GM18507 (cell line): ENCODE results near the gene PTPRJ.

Experiments used
- DNase-seq: peaks from one replicate; pipeline ENCODE4 v3.0.0; 2011; ENCODE audit warnings: low read depth; ENCODE audit not compliant: insufficient read length; ENCODE audit errors: extremely low spot score
- FAIRE-seq: peaks from 2 replicates; lab custom pipeline; 2011; peaks lifted over from hg19 to GRCh38; lab: Jason Lieb, UNC

The PTPRJ gene

DNA sequence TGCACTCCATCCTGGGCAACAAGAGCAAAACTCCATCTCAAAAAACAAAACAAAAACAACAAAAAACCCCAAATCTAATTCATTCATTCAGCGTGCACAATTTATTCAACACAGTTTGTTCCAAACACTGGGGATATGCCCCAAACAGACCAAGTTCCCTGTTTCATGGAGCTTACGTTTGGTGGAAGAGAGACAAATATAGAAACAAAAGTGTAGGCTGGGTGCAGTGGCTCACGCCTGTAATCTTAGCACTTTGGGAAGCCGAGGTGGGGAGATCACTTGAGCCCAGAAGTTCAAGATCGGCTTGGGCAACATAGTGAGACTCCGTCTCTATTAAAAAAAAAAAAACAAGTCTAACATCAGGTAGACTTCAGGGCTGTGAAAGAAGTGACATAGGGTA, 52.4 kb downstream of the PTPRJ start:
- no peak for DNase-seq
- no peak for FAIRE-seq

DNA sequence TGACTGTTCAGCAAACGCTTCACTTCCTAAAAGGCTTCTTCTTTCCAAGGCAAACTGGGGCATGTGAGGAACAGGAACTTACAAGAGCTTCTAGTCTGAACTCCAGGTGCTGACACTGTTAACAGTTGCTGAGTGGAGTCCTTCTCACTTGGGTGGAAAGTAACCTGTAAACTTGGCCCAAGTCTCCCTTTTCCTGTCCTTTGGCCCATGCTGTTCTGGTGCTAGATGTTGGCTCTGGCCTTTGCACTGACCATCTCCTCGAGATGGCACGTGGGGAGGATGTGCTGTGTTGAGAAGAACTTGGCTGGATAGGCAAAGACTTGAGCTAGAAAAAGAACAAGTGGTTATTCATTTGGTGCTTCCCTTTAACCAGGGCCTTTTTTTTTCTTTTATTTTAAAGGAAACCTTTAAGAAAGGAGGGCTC, 53.6 kb downstream of the PTPRJ start:
- DNase-seq (no peak), FAIRE-seq (no peak)

DNA sequence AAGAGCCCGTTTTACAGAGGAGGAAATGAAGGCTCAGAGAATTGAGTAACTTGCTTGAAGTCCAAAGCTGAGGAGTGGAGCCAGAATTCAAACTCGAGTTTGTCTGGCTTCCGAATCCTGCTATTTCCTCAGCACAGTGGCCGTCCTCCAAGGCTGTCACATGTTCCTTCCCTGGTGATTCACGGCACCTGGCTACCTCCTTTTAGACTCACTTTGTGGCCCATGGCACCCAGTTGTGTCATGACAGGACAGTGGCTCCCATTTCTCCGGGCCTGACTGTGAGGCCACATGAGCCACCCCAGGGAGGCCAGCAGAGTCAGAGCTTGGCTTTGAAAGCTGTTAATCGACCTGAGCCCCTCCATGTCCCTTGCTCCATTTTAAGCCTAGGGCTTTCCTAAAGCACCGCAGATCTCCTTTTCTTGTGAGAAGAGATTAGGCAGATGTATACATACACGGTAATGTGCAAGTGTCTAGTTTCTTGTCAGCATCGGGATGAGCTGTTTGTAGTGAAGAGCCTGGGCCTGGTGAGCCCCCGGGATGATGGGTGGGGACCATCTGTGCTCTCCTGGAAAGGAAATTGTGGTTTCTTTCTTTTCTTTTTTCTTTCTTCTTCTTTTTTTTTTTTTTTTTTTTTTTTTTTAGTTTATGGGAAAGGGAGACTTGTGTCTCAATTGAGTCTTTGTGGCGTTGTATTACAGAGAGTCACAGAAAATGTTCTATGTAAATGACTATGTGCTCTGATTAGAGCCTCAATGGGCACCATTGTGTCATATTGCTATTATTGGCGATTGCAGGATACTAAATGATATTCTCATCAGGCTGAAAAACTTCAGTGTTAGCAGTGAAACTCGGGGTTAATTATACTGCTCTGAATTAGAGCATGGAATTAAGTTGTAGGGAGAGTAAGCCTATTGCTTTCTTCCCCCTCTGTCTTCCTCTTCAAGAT, 54.8 kb downstream of the PTPRJ start:
- no peak for DNase-seq
- FAIRE-seq, result no peak

DNA sequence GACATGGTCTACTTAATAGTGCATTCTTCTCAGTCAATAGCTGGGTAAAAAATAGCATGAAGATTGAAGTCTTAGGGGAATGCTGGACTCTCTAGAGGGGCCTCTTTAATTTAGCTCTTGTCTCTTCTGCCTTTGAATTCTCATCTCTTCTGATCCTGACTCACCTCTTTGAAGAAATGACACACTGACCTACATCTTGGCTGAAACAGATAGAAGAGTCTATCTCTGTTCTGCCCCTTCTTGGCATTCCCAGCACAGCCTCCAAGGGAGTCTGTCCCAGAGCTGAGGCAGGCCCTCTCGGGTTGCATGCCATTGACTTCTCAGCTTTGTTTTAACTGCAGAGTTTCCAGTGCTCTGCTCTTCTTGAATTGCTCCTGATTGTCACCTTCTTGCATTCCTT, 55.7 kb downstream of the PTPRJ start:
- DNase-seq (no peak), FAIRE-seq (no peak)

DNA sequence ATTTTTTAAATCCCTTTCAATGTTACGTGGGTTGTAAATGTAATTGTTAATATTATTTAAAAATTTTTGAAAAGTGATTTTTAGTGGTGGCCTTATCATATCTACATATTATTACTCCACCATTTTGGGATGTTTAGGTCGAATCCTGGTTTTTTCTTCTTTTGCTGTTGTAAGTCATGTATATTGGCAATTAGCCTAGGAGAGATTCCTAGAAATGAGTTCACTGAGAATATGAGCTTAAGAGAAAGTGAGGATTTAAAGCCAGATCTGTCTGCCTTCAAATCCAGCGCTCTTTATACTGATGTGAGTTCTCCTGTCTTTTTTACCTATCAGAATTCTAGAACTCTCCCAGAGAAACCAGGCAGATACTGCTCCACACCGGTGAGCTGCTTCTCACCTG, 56.1 kb downstream of the PTPRJ start:
- FAIRE-seq (no peak), DNase-seq (no peak)

DNA sequence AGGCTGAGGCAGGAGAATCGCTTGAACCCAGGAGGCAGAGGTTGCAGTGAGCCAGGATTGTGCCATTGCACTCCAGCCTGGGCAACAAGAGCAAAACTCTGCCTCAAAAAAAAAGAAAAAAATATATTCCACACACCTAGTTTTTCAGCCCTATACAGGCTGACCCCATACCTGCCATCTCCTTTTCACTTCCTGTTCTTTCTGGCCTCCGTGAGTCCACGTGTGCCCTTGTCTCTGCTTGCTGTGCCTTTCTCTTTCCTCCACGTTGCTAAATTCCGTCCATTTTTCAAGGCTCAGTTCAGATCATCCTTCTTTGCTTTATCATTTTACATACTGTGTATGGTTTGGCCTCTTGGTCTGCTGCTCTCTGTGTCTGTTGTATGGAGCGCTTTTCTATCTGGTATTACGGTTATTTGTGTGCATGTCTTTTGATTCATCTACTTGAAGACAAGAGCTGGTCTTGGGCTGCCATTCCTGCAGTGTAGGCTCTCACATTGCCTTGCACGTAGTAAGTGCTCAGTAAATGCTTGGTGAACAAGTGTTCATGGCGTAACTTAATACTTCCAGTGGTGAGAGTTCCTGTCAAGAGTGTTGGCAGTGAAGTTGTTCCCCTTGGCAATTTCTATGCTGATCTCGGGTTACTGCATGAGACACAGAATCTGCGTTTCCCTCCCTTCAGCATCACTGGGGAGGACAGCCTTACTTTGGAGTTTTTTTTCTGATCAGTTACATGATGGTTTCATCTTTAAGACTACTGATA, 57.5 kb downstream of the PTPRJ start:
- DNase-seq (no peak), FAIRE-seq (no peak)

DNA sequence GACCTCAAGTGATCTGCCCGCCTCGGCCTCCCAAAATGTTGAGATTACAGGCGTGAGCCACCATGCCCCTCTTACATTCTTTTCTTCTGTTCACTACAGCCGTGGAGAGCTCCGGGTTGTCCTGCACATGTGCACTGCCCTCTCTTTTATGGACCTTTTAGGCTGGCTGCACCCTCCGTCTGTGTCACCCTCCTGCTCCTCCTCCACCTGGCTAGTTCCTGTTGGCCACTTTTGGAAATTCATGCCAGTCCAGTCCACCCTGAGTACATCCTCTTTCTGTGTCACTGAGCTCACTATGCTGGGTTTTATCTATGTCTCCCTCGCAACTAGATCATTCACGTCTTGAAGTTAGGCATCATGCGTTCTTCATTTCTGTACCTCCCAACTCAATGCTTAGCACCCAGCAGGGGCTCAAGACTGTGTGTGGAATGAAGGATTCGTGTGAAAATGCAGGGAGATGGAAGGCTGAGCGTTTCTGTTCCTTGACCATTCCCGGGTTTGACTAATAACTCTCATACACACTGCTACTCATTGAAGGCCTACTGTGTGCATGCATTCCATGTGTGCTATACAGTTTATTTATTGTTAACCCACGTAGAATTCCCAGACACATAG, 60.6 kb downstream of the PTPRJ start:
- no peak for FAIRE-seq
- DNase-seq, result no peak

DNA sequence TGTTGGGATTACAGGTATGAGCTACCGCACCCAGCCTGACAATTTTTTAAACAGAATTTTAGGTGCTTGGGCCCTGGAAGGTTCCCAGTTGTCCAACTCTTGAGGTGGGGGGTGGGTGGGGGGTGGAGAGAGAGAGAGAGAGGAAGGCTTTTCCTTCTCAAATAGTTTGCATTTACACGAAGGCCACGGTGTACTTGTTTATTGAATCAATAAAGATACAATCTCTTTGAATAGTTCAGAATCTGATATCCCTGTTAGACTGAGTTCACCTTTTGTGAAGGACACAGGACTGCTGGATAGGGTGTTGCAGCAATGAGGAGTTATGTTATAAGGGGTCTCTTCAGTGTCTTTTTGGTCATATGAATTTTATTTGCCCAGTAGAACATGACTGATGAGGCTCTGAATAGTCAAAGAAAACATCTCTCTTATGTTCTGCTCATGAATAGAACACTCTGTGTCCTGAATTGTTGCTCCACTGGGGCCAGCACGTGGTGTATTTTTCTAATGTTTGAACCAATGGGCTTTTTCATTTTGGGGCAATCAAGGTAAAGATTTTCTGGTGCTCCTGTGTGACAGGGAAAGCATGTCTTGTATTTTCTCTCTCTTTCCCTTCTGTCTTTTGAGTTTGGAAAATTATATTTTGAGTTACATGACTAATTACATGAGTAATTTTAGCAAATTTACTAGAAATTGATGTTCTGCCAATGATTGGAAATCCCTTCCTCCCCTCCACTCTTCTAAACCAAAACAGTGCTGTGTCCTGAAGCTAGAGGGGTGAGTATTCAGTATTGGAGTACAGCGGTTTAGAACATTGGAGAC, 61.7 kb downstream of the PTPRJ start:
- FAIRE-seq, result no peak

DNA sequence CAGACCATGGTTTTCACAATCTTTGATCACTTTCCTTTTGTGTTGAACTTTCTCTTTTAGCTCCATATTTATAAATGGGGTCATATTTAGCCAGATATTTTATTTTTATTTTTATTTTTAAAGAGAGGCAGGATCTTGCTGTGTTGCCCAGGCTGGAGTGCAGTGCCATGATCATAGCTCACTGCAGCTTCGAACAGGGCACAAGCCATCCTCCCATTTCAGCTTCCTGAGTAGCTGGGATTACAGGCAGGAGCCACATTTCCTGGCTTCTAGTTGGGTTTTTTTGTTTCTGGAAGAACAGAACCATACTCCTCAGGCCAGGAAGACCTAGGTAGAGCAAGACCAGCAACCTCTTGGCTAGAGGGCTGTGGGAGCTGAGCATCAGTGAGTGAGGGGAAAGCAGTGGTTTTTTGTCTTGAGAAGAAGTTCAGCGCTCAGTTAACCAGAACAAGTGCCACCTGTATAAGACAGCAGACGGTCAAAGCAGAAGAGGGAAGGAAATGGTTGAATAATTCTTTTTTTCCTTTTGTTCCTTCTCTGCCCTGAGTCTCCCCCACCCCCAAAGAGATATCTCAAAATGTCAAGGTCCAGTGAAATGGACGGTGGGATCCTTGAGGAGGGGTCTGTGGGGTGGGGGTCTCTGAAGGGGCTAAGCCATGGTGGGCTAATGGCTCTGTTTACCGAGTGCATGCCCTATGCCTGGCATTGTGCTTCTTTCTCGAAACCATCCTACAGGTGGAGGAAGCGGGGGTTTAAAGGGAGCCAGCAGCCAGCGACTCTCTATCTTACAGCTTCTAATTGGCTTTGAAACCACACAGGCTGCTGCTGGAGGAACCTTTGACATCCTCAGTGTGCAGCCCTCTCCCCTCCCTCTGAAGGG, 63.0 kb downstream of the PTPRJ start:
- FAIRE-seq, result no peak
- no peak for DNase-seq

More for the DNA sequence above, 61.7 kb downstream of the PTPRJ start:
- no peak for DNase-seq

DNA sequence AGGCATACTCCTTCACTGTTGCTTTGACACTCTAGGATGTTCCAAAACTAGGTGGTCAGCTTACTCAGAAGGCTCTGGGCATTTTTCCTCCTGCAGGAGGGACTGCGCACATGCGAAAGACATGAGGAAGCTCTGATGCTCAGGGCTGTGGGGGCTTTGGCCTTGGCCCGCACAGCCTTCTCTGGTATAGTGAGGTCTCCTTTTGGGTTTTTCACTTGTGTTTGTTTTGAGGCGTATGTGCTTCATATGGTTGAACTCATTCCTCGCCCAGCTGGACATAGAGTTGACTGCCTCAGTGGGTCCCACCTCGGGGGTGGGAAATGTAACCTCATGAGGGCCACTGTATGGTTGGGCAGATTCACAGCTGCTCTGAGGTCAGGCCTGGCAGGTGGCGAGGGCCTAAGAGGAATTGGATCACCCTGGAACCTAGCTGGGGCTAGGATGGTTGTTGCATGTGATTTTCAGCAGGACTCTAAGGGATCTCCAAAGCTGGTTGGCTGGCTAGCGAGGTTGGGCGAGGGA, 63.7 kb downstream of the PTPRJ start:
- FAIRE-seq (no peak), DNase-seq (no peak)

DNA sequence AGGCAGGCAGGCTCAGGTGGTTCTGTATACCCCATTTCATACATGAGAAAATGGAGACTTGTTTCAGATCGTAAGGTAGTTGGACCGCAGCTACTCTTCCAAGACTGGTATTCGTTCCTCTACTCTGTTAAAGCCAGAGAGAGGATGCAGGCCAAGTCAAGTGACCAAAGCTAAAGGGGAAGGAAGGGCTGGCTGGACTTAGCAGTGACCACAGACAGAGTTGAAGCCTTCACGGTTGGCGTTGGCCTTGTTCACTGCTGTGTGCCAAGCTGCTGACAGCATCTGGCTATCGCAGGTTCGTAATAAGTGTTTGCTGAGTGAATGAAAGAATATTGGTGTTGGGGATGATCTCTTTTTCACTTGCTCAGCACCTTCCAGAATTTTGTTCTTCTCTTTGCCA, 64.2 kb downstream of the PTPRJ start:
- DNase-seq (no peak), FAIRE-seq (no peak)

DNA sequence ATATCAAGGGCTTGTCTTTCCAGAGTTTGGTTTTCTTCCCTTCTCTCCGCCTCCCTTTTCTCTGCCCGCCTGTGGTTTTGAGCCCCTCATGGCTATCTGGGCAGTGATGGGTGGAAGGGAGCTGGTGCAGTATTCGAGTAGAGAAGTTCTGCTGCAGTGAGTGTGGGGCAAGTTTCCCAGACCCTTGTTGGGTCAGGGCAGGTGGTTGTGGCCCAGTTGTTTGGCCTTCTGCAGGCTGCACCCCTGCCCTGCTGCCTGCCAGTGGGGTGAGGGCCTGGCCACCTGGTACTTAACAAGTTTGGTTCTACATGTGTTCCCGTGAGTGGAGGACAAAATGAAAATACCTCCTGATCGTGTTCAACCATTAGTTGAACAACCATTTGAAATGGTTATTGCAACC, 65.2 kb downstream of the PTPRJ start:
- no peak for DNase-seq
- FAIRE-seq, result no peak

DNA sequence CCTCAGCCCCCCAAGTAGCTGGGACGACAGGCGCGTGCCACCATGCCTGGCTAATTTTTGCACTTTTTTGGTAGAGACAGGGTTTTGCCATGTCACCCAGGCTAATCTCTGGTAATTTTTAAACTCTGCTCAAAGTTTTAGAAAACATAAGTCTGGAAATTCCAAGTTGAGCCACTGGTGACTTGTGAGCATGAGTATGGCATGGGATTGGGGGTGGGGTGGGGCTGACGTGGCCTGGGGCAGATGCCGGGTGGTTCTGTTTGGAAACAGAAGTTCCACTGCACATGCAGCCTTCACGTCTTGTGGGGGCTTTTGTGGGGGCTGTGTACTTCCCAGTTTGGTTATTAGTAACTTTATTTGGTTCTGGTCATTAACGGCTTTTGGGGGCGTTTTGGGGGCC, 67.3 kb downstream of the PTPRJ start:
- FAIRE-seq, result no peak

DNA sequence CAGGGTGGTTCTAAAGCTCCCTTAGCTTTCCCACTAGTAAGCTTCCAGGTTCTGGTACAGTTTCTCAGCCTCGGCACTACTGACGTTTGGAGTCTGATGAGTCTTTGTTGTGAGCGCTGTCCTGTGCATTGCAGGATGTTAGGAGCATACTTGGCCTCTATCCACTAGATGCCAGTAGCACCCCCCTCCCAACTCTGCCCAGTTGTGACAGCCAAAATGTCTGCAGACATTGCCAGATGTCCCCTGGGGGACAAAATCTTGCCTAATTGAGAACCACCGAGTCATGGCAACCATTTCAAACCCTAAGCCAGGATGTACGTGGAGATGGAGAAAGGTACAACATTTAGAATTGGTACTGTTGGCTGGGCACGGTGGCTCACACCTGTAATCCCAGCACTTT, 68.7 kb downstream of the PTPRJ start:
- FAIRE-seq, result no peak
- no peak for DNase-seq

More for the DNA sequence above, 67.3 kb downstream of the PTPRJ start:
- DNase-seq, result no peak

DNA sequence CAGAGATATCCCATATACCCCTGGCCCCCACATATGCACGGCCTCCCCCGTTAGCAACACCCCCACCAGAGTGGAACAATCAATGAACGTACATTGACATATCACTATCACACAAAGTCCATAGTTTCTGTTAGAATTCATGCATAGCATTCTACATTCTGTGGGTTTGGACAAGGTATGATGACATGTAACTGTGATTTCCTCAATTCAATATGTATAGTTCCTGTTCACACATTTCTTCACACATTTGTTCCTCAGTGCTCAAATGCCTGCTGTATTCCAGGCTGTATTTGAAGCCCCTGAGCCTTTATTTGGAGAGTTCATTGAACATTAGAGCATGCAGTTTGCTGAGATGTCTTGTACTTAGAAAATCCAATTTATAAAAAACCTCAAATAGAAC, 69.9 kb downstream of the PTPRJ start:
- FAIRE-seq (no peak), DNase-seq (no peak)

DNA sequence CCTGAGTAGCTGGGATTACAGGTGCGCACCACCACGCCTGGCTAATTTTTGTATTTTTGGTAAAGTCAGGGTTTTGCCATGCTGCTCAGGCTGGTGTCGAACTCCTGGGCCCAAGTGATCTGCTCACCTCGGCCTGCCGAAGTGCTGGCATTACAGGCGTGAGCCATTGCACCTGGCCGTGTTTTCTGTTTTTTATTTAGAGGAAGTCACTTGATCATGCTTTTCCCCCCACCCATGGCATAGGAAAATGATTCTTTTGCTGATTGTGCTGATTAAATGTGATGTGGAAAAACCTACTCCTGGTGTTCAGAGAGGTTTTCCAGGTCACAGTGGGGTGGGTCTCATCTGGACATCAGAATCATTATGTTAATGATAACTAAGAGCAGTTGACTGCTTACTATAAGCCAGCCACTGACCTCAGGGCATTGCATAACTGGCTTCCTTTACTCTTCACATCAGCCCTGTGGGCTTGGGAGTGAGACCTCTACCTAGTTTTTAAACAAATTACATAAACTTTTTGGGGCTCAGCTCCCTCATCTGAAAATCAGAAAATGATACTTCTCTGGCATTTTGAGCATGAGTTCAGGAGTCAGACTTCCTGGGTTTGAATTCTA, 71.0 kb downstream of the PTPRJ start:
- FAIRE-seq, result no peak
- no peak for DNase-seq

DNA sequence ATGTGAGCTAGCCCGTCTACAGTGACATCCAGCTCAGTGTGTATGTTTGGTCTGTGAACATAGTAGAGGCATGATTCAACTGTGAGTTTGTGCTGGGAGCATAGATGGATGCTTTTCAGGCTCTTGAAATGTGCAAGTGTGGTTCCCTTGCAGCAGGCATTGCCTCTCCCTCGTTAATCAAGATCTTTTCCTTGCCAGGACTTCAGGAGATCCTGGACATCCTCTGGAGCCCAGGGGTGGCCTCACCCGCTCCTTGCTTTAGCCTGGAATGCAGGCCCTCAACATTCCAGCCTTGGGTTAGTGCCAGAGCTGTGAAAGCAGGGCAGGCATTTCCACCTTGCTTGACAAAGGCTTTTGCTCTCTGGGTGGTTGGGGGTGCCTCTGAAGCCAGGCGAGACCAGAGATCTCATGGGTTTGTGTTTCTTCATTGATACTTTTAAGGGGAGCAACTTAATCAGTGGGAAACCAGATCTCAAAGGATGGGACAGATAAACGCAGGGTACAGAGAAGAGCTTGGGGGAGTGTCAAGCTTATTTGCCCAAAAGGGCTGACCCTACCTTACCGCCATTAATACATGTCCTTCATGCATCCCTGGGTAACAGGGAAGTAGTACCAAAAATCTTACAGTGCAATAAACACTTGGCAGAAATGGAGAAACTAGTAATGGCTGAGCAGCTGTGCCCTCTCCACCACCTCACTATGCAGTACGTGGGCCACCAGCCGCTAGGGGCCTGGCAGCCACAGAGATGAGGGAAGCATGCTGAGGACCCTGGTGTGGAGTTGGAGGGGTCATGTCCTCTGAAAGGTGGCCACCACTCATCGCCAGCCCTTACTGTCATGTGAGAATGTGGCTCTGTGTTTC, 72.1 kb downstream of the PTPRJ start:
- no peak for DNase-seq
- FAIRE-seq, result no peak
